Caco-2 (cell line): Measurements from ENCODE around the gene NAP1L4. TPM values are rescaled to one million over a fixed set of nuclear protein-coding genes. Genes with fewer than 3 reads are reported as not detected.

Source experiments
- BruUV-seq: library from RNA; stranded (reverse); fragments of 400-500 nt; replicated peaks from 2 replicates; lab custom pipeline; 2021; lab: Mats Ljungman, UMichigan
- CTCF ChIA-PET: fragments of 300-600 bp; sonication (Branson Sonifier 250); formaldehyde crosslinking; loops from one replicate; lab custom pipeline; 2022; ENCODE audit warnings: antibody characterized with exemption; lab: Charles Lee
- POLR2A ChIA-PET: fragments of 300-600 bp; sonication (Branson Sonifier 250); formaldehyde crosslinking; loops from one replicate; lab custom pipeline; 2022; ENCODE audit warnings: antibody characterized with exemption; lab: Charles Lee
- DNase-seq, 2 experiments: peaks; one replicate each; pipeline versions ENCODE4 v3.0.0 to v3.0.0-alpha.2; 2020 to 2022
- H3K27me3 ChIP-seq: replicated peaks from 2 replicates; pipeline ENCODE4 v1.6.0; 2011; ENCODE audit warnings: low read length; ENCODE audit not compliant: control insufficient read depth, insufficient read depth
- H3K36me3 ChIP-seq: 2 replicates; pipeline ENCODE4 v1.5.1; 2011; ENCODE audit warnings: low read length; ENCODE audit not compliant: control insufficient read depth, insufficient read depth
- H3K4me1 ChIP-seq: fragments of 250-450 bp; sonication (Bioruptor Pico); 2 replicates; pipeline ENCODE4 v1.5.1; 2020; ENCODE audit warnings: mild to moderate bottlenecking
- H3K4me3 ChIP-seq: 2 replicates; pipeline ENCODE4 v1.5.1; 2011; ENCODE audit warnings: low read depth, mild to moderate bottlenecking, control low read depth, low read length
- H3K9me3 ChIP-seq: fragments of 250-450 bp; sonication (Bioruptor Pico); 2 replicates; pipeline ENCODE4 v1.5.1; 2020; ENCODE audit warnings: mild to moderate bottlenecking, moderate library complexity
- H3K27ac Mint-ChIP-seq: one replicate; pipeline ENCODE4 v1.8.0; 2022; ENCODE audit warnings: mixed read lengths; ENCODE audit not compliant: unreplicated experiment
- H3K27me3 Mint-ChIP-seq: one replicate; pipeline ENCODE4 v1.8.0; 2022; ENCODE audit warnings: mixed read lengths; ENCODE audit not compliant: insufficient read depth, unreplicated experiment
- H3K36me3 Mint-ChIP-seq: one replicate; pipeline ENCODE4 v1.8.0; 2022; ENCODE audit warnings: mild to moderate bottlenecking, mixed read lengths; ENCODE audit not compliant: insufficient read depth, unreplicated experiment
- H3K4me1 Mint-ChIP-seq: one replicate; pipeline ENCODE4 v1.8.0; 2022; ENCODE audit warnings: low read depth, mixed read lengths; ENCODE audit not compliant: unreplicated experiment
- H3K4me3 Mint-ChIP-seq: one replicate; pipeline ENCODE4 v1.8.0; 2022; ENCODE audit warnings: mild to moderate bottlenecking, moderate library complexity, mixed read lengths; ENCODE audit not compliant: unreplicated experiment
- H3K9me3 Mint-ChIP-seq: one replicate; pipeline ENCODE4 v1.8.0; 2022; ENCODE audit warnings: mixed read lengths; ENCODE audit not compliant: unreplicated experiment
- CTCF ChIP-seq, 2 experiments: fragments of 200-600 bp in 1 of 2; IDR thresholded peaks; 1 replicate in 1 of 2; 2 replicates in 1 of 2; pipeline versions ENCODE4 v1.5.1 to v1.8.0; 2011 to 2022; ENCODE audit warnings: antibody characterized with exemption in 1 of 2, control low read depth in 1 of 2, inconsistent platforms in 1 of 2, low read depth in 1 of 2, low read length in 1 of 2, mild to moderate bottlenecking in 1 of 2, moderate library complexity in 1 of 2; ENCODE audit not compliant: insufficient read depth in 1 of 2, severe bottlenecking in 1 of 2, unreplicated experiment in 1 of 2
- intact Hi-C: fragments of 100-400 bp; cut with micrococcal nuclease; formaldehyde crosslinking; loops from one replicate; pipeline ENCODE4 v1.10.0; 2022; ENCODE audit not compliant: unreplicated experiment
- total RNA-seq: library from RNA; stranded (reverse); gene quantifications from 2 replicates; pipeline ENCODE4 v1.2.3, GENCODE V29; 2022

Gene NAP1L4
- total RNA-seq, 1 experiment from 2014 or later = 215 TPM

- TF ChIP-seq CTCF (IDR thresholded peaks at IDR 0.05; ENCODE audit: insufficient read depth in 1 of 2, low read depth in 1 of 2, low read length in 1 of 2, severe bottlenecking in 1 of 2, unreplicated experiment in 1 of 2) = no peak
- Histone ChIP-seq H3K27me3 (no peaks in the 10 kb centered on the region), H3K36me3 (no peaks in the 10 kb centered on the region), H3K9me3 (no peaks in the 10 kb centered on the region), H3K4me1 (peaks cover 9% of the 10 kb centered on the region), H3K4me3 (no peak overlapping the region)
- no peaks in the 10 kb centered on the region for H3K9me3 Mint-ChIP-seq
- H3K4me1 Mint-ChIP-seq = no peaks in the 10 kb centered on the region
- BruUV-seq = no TSS peak
- H3K4me3 Mint-ChIP-seq = no peak overlapping the region
- no peak for DNase-seq
- H3K27ac Mint-ChIP-seq = no peak overlapping the region
- CTCF ChIA-PET = no interaction called here
- no peaks in the 10 kb centered on the region for H3K27me3 Mint-ChIP-seq
- H3K36me3 Mint-ChIP-seq = peaks cover 15% of the 10 kb centered on the region
- intact Hi-C loops = loop anchor here (10.0 kb wide), 1 partner anchor 713 kb away; no protein-coding TSS in a partner anchor
- POLR2A ChIA-PET = no interaction called here
Observed at GRCh38 chr11:2917842-2918490, 74.2 kb downstream of the NAP1L4 start.

GRCh38 chr11:2916892-2917645 is 75.1 kb downstream of the NAP1L4 start:
- H3K27ac Mint-ChIP-seq = no peak overlapping the region
- peaks cover under 1% of the 10 kb centered on the region for H3K4me1 Mint-ChIP-seq
- Histone ChIP-seq H3K27me3 (no peaks in the 10 kb centered on the region), H3K36me3 (no peaks in the 10 kb centered on the region), H3K4me3 (no peak overlapping the region), H3K4me1 (peaks cover 18% of the 10 kb centered on the region), H3K9me3 (no peaks in the 10 kb centered on the region)
- ChIA-PET CTCF (no interaction called here), POLR2A (interaction anchor here (1.2 kb wide), 1 partner anchor 15 kb away, joined by 4 read pairs; a partner anchor contains a TSS)
- H3K9me3 Mint-ChIP-seq = no peaks in the 10 kb centered on the region
- no peak overlapping the region for H3K4me3 Mint-ChIP-seq
- DNase-seq = no peak
- TF ChIP-seq CTCF (IDR thresholded peaks at IDR 0.05; ENCODE audit: insufficient read depth in 1 of 2, low read depth in 1 of 2, low read length in 1 of 2, severe bottlenecking in 1 of 2, unreplicated experiment in 1 of 2) = no peak
- no peaks in the 10 kb centered on the region for H3K27me3 Mint-ChIP-seq
- intact Hi-C loops = loop anchor here (10.0 kb wide), 1 partner anchor 712 kb away; no protein-coding TSS in a partner anchor
- peaks cover 15% of the 10 kb centered on the region for H3K36me3 Mint-ChIP-seq
- BruUV-seq = no TSS peak

GRCh38 chr11:2916114-2916891 is 75.8 kb downstream of the NAP1L4 start:
- Mint-ChIP-seq H3K27ac (no peak overlapping the region), H3K9me3 (no peaks in the 10 kb centered on the region), H3K36me3 (peaks cover 23% of the 10 kb centered on the region), H3K27me3 (no peaks in the 10 kb centered on the region), H3K4me3 (no peak overlapping the region), H3K4me1 (peaks cover 8% of the 10 kb centered on the region)
- Histone ChIP-seq H3K4me1 (peaks cover 26% of the 10 kb centered on the region), H3K27me3 (no peaks in the 10 kb centered on the region), H3K4me3 (no peak overlapping the region), H3K9me3 (no peaks in the 10 kb centered on the region), H3K36me3 (no peaks in the 10 kb centered on the region)
- BruUV-seq = no TSS peak
- TF ChIP-seq CTCF (IDR thresholded peaks at IDR 0.05; ENCODE audit: insufficient read depth in 1 of 2, low read depth in 1 of 2, low read length in 1 of 2, severe bottlenecking in 1 of 2, unreplicated experiment in 1 of 2) = no peak
- DNase-seq = no peak
- intact Hi-C loops = loop anchor here (10.0 kb wide), 1 partner anchor 712 kb away; no protein-coding TSS in a partner anchor
- ChIA-PET POLR2A (interaction anchor here (0.6 to 1.2 kb wide), 2 partner anchors 14 to 16 kb away, joined by 3 to 4 read pairs; a partner anchor contains a TSS), CTCF (no interaction called here)
